ENCODE results near the gene HACL1. TPM values are rescaled to one million over a fixed set of nuclear protein-coding genes. Genes with fewer than 3 reads are reported as not detected.
A peak's percentile ranks its signal among the peaks of the same experiment; 100 is the strongest.

HACL1 gene
- total RNA-seq, 1 experiment from 2014 or later = 20.5 TPM

DNA sequence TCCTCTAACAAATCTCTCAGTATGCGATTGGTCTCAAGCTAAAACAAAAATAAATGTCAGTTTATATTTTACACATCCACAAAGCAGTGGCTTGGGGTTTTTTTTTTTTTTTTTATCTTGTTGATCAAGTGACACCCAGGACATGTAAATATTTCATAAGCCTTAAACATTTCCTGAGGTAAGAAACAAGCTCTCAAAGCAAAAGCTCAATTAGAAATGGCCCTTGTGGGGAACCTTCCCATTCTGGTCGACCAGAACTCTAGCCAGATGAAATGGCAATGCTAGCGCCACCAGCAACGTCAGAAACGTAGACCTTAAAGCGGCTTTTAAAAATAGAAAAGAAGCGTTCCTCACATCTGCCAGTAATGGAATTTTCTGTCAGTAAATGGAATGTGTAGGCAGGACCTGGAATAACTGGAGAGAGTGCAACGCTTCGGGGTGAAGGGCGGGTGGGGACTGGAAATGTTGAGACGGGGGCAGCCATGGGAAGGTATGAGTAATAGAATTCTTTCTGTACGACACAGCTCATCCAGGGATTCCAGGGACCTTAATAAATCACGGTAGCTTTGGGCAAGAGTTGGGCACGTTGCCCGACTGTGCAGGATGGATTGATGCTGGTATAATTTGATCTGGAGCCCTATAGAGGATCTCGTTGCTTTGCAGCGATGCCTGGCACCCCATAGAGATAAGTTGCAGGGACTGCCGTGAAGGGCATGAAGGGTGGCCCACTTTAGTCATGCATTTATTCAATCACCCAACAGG is 44.6 kb upstream of the HACL1 start:
- ChIA-PET POLR2A (interaction anchor here (1.0 to 1.7 kb wide), 5 partner anchors 9 to 151 kb away, joined by 3 to 9 read pairs (median 5); partner anchors contain the start of genes ANKRD28, BTD and HACL1), CTCF (interaction anchor here (1.1 kb wide), 1 partner anchor 15 kb away, joined by 4 read pairs; no protein-coding TSS in a partner anchor), RAD21 (ENCODE audit: low non-redundant PET in 1 of 2, low total read pairs in 2 of 2, uncharacterized antibody in 2 of 2, unreplicated experiment in 2 of 2) (interaction anchor here (0.6 to 1.1 kb wide), 3 partner anchors 15 to 122 kb away, joined by 3 to 4 read pairs (median 3); no protein-coding TSS in a partner anchor)
- Histone ChIP-seq H2AFZ (ENCODE audit: low read depth, low read length, poor library complexity, severe bottlenecking) (peak overlapping the region; percentile 74), H4K20me1 (ENCODE audit: insufficient read depth) (no peaks in the 10 kb centered on the region), H3K4me3 (replicated peaks in 1 of 2; ENCODE audit: low read depth in 1 of 2, low read length in 2 of 2) (peak overlapping the region; percentile 27 to 34), H3K36me3 (ENCODE audit: control insufficient read depth in 1 of 2, insufficient read depth in 2 of 2, low read length in 2 of 2) (no peaks in the 10 kb centered on the region), H3K27me3 (ENCODE audit: insufficient read depth, low read length) (no peaks in the 10 kb centered on the region), H3K4me1 (ENCODE audit: control insufficient read depth in 1 of 2, insufficient read depth in 2 of 2, low read length in 2 of 2) (peaks cover 29 to 45% of the 10 kb centered on the region in 2 experiments), H3K4me2 (ENCODE audit: low read length) (peak overlapping the region; percentile 75), H3K79me2 (ENCODE audit: insufficient read depth, low read length) (no peaks in the 10 kb centered on the region), H3K9me2 (ENCODE audit: insufficient read depth) (no peaks in the 10 kb centered on the region), H3K27ac (ENCODE audit: low read depth, low read length) (peak overlapping the region; percentile 96), H3K9me3 (ENCODE audit: control insufficient read depth in 1 of 2, insufficient read depth in 1 of 2, low read depth in 1 of 2, low read length in 2 of 2) (no peaks in the 10 kb centered on the region), H3K9ac (ENCODE audit: low read length) (peak overlapping the region; percentile 67)
- TSS peak; percentile 98 for BruUV-seq (replicated peaks)
- peak; percentile 71 for ATAC-seq
- intact Hi-C loops (cut with micrococcal nuclease) = no loop called here
- DNase-seq (ENCODE audit: low read depth, low spot score) = peak; percentile 89
- TF ChIP-seq, protein P1, sequence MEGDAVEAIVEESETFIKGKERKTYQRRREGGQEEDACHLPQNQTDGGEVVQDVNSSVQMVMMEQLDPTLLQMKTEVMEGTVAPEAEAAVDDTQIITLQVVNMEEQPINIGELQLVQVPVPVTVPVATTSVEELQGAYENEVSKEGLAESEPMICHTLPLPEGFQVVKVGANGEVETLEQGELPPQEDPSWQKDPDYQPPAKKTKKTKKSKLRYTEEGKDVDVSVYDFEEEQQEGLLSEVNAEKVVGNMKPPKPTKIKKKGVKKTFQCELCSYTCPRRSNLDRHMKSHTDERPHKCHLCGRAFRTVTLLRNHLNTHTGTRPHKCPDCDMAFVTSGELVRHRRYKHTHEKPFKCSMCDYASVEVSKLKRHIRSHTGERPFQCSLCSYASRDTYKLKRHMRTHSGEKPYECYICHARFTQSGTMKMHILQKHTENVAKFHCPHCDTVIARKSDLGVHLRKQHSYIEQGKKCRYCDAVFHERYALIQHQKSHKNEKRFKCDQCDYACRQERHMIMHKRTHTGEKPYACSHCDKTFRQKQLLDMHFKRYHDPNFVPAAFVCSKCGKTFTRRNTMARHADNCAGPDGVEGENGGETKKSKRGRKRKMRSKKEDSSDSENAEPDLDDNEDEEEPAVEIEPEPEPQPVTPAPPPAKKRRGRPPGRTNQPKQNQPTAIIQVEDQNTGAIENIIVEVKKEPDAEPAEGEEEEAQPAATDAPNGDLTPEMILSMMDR (IDR thresholded peaks at IDR 0.05 in 2 of 3, conservative IDR thresholded peaks at IDR 0.05 in 1 of 3; ENCODE audit: borderline replicate concordance in 1 of 3, insufficient read depth in 1 of 3, low read depth in 2 of 3, low read length in 2 of 3) = no peak
- TF ChIP-seq SIN3A (IDR thresholded peaks at IDR 0.05; ENCODE audit: low read depth) = peak; percentile 82
- TF ChIP-seq JUND (IDR thresholded peaks at IDR 0.05) = peak; percentile 95
- TF ChIP-seq SRF (IDR thresholded peaks at IDR 0.05; ENCODE audit: low read depth) = no peak
- TF ChIP-seq RAD21 (IDR thresholded peaks at IDR 0.05; ENCODE audit: low read depth) = peak; percentile 21; the same call in 1 of the 2 replicates
- TF ChIP-seq CBX3 (IDR thresholded peaks at IDR 0.05; ENCODE audit: low read depth) = peak; percentile 65; the same call in 1 of the 2 replicates
- TF ChIP-seq, protein P2, sequence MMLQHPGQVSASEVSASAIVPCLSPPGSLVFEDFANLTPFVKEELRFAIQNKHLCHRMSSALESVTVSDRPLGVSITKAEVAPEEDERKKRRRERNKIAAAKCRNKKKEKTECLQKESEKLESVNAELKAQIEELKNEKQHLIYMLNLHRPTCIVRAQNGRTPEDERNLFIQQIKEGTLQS (IDR thresholded peaks at IDR 0.05) = 0 out of 2 replicates have a peak, but pooled peaks have one; percentile 36
- TF ChIP-seq ZFX (IDR thresholded peaks at IDR 0.05) = no peak
- TF ChIP-seq, protein P3, sequence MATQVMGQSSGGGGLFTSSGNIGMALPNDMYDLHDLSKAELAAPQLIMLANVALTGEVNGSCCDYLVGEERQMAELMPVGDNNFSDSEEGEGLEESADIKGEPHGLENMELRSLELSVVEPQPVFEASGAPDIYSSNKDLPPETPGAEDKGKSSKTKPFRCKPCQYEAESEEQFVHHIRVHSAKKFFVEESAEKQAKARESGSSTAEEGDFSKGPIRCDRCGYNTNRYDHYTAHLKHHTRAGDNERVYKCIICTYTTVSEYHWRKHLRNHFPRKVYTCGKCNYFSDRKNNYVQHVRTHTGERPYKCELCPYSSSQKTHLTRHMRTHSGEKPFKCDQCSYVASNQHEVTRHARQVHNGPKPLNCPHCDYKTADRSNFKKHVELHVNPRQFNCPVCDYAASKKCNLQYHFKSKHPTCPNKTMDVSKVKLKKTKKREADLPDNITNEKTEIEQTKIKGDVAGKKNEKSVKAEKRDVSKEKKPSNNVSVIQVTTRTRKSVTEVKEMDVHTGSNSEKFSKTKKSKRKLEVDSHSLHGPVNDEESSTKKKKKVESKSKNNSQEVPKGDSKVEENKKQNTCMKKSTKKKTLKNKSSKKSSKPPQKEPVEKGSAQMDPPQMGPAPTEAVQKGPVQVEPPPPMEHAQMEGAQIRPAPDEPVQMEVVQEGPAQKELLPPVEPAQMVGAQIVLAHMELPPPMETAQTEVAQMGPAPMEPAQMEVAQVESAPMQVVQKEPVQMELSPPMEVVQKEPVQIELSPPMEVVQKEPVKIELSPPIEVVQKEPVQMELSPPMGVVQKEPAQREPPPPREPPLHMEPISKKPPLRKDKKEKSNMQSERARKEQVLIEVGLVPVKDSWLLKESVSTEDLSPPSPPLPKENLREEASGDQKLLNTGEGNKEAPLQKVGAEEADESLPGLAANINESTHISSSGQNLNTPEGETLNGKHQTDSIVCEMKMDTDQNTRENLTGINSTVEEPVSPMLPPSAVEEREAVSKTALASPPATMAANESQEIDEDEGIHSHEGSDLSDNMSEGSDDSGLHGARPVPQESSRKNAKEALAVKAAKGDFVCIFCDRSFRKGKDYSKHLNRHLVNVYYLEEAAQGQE (IDR thresholded peaks at IDR 0.05; ENCODE audit: low read depth) = no peak
- TF ChIP-seq ZNF274 (IDR thresholded peaks at IDR 0.05; ENCODE audit: low read depth, low read length) = no peak
- peak; percentile 65 for TF ChIP-seq CEBPB (IDR thresholded peaks at IDR 0.05; ENCODE audit: low read depth)
- TF ChIP-seq POLR2AphosphoS5 (IDR thresholded peaks at IDR 0.05; ENCODE audit: low read depth, low read length) = peak; percentile 72
- TF ChIP-seq, protein P4, sequence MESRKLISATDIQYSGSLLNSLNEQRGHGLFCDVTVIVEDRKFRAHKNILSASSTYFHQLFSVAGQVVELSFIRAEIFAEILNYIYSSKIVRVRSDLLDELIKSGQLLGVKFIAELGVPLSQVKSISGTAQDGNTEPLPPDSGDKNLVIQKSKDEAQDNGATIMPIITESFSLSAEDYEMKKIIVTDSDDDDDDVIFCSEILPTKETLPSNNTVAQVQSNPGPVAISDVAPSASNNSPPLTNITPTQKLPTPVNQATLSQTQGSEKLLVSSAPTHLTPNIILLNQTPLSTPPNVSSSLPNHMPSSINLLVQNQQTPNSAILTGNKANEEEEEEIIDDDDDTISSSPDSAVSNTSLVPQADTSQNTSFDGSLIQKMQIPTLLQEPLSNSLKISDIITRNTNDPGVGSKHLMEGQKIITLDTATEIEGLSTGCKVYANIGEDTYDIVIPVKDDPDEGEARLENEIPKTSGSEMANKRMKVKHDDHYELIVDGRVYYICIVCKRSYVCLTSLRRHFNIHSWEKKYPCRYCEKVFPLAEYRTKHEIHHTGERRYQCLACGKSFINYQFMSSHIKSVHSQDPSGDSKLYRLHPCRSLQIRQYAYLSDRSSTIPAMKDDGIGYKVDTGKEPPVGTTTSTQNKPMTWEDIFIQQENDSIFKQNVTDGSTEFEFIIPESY (IDR thresholded peaks at IDR 0.05; ENCODE audit: extremely low read depth, insufficient replicate concordance, low read length) = no peak
- peak; percentile 95 for TF ChIP-seq SP1 (IDR thresholded peaks at IDR 0.05; ENCODE audit: low read depth)
- peak; percentile 73 for TF ChIP-seq EGR1 (IDR thresholded peaks at IDR 0.05; ENCODE audit: low read depth)
- TF ChIP-seq YY1 (IDR thresholded peaks at IDR 0.05; ENCODE audit: extremely low read depth, insufficient replicate concordance, low read depth, low read length) = peak; percentile 32
- TF ChIP-seq EZH2phosphoT487 (IDR thresholded peaks at IDR 0.05; ENCODE audit: borderline replicate concordance) = no peak
- TF ChIP-seq POLR2A (IDR thresholded peaks at IDR 0.05; ENCODE audit: borderline replicate concordance, extremely low read depth, insufficient read depth, insufficient read length) = no peak
- TF ChIP-seq FOSL1 (IDR thresholded peaks at IDR 0.05; ENCODE audit: low read depth) = peak; percentile 97
